Activated effector memory CD4-positive, alpha-beta T cell treated with Interleukin-2 at 50 U/mL for 16 hours (primary cell): Measurements from ENCODE around the gene HSPA13.
"Not testable (repeated sequence)": the region's sequence is repeated elsewhere in the genome, so short reads cannot be mapped to it uniquely, and the experiment has no call there.

Experiments used
- DNase-seq: peaks from one replicate; pipeline ENCODE4 v3.0.0-alpha.2; 2020

The HSPA13 gene, protein sequence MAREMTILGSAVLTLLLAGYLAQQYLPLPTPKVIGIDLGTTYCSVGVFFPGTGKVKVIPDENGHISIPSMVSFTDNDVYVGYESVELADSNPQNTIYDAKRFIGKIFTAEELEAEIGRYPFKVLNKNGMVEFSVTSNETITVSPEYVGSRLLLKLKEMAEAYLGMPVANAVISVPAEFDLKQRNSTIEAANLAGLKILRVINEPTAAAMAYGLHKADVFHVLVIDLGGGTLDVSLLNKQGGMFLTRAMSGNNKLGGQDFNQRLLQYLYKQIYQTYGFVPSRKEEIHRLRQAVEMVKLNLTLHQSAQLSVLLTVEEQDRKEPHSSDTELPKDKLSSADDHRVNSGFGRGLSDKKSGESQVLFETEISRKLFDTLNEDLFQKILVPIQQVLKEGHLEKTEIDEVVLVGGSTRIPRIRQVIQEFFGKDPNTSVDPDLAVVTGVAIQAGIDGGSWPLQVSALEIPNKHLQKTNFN

GRCh38 chr21:14382835-14383595, at the start of gene HSPA13:
Gene HSPA13, minus strand, starts transcription at chr21:14383146. Its CDS starts 27 bp downstream, at chr21:14383119.
- DNase-seq, result peak; percentile 99

DNA sequence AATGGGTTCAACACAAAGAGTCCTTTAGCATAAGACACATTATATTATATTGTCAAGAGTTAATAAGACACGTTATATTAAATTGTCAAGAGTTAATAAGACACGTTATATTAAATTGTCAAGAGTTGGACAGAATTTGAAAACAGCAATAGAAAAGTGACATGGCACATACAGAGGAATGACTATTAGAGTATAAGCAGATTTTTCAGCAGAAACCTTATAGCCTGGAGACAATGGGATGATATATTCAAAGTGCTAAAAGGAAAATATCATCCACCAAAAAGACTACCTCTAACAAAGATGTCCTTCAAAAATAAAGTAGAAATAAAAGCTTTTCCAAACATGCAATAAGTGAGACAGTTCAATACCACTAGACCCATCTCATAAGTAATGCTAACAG, 36.0 kb upstream of the HSPA13 start:
- DNase-seq, result no peak

DNA sequence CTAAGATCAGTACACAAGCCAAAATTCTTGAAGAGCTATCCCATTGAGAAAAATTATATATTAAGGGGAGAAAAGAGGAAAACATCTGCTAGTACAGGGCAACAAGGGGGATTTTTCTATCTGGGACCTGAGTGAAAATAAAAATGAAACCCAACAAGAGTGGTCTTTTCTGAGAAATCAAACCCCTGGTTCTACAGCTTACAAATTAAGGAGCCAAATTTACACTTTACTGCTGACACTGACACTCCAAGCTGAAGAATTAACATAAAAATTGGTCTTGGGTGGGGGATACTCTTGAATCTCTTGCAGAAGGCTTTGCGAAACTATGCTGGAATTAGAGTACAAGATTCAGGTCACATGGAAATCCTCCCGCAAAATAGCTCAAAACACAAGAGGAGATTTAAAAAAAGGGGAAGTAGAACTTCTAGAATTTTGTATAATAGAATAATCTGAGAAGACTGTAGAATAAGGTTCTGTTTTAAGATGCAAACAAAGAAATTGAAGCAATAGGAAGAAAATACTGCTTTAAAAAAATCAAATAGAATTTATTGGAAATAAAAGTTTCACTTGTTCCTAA, 32.1 kb upstream of the HSPA13 start:
- no peak for DNase-seq

- no peak for DNase-seq
Observed at GRCh38 chr21:14405962-14406361, 23.0 kb upstream of the HSPA13 start.

DNA sequence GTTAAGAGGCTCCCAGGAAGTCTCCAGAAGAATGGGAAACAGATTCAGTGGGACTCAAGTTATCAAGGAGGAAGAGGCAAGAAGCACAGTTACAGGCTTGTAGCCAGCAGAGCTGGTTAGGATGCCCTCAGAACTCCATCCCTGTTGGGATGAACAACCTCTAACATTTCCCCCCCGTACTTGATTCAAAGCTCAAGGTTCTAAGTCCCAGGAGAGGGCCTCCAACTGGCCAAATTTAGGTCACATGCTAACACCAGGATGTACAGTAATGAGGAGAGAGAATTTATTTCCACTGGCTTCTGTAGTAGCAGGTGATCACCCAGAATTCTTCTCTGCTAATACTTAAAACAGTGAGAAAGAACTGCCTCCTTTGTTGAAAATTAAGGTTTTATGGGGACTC, 22.3 kb upstream of the HSPA13 start:
- no peak for DNase-seq

DNA sequence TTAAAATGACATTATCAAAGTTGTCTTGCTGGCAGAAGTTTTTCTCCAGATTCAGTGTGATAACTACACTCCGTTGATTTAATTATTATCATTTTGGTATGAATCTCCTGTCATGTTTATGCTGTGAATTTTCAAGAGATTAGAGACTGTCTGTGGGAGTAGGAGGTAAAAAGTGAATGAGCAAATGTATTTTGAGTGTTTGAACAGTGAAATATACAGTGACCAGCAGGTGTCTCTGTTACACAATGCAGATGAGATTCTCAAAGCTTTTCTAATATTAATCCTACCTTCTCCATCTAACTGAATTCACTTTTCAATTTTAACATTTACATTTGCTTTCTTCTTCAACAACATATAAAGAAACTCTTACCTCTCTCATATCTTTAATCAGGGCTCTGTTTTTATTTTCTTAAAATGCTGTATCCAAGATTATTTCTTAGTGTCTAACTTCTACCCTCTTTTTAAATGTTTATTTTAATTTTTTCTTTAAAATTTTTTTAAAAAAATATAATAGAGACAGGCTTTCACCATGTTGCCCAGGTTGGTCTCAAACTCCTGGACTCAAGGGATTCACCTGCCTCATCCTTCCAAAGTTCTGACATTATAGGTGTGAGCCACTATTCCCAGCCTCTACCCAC, 20.9 kb upstream of the HSPA13 start:
- no peak for DNase-seq

DNA sequence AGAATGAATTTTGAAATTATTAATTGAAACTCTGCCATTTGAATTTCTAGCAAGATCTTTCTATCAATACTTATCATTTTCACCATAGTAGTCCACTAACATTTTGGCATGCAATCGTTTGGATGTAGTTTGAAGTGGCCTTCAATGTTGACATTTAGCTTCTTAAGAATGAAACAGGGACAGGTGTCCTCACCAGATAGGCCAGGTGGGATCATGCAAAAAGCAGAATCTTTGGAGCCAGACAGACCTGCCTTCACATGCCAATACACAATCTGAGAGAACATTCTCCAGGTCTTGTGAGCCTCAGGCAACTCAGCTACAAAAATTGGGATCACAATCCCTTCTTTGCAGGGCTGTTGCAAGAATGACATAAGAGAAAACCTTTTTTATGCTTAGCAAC, 18.3 kb upstream of the HSPA13 start:
- DNase-seq, result no peak

DNA sequence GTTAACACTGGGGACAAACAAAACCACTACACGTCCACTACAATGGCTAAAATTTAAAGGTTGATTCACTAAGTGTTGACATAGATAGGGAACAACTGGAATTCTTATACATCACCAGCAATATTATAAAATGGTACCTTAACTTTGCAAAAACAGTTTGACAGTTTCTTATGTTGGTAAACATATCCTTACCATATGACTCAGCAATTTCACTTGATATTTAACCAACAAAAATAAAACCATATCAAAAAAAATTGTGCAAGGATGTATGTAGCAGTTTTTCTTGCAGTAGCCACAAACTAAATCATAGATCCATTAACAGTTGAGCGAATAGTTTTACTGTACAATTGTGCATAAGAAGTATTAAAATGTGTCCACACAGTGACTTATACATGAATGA, 5.3 kb upstream of the HSPA13 start:
- no peak for DNase-seq

DNA sequence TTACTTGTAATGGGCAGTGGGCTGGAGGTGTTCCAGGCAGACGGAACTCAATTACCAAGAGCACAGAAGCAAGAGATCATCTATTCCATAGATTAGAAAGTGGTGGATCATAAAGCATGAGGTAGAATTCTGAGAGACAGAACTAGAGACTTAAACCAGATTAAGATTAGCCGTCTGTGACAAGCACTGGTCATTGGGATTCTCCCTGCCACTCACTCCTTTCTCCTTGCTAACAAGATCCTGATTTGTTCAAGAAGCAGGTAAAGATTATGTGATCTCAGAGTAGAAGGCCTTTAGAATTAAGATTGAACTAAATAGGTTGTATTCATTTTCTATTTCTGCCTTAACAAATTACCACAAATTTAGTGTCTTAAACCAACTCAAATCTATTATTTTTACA, 1.5 kb upstream of the HSPA13 start:
- DNase-seq, result no peak

- DNase-seq, result no peak
Observed at GRCh38 chr21:14383596-14384180, 742 bp upstream of the HSPA13 start.

DNA sequence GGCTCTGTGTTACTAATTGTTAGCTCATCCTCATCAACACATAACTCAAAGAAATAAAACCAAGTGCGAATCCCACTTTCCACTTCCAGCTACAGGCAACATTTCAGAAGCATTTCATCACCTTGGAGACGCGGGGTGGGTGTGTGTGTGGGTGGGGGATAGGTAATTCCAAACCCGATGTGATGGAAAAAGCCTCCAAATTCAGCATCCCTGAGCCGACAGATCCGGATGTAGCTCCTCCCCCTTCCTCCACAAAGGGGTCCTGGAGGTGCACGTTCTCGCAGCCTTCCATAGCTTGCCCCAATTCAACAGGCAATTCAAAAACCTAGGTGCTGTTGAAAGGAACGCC, 486 bp downstream of the HSPA13 start:
- DNase-seq, result no peak

DNA sequence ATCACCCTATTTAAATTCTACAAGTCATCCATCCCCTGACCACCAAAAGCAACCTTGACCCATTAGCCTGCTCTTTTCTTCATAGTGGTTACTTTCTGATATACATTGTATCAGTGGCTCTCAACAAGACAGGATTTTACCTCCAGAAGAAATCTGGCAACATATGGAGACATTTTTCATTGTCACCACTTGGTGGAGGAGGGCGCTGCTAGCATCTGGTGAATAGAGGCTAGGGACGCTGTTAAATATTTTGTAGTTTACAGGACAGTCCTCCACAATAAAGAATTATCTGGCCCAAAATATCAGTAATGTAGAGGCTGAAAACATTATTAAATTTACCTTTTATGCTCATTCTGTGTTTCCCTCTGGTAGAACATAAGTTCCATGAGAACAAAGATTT, 6.1 kb downstream of the HSPA13 start:
- DNase-seq, result no peak

- no peak for DNase-seq
Observed at GRCh38 chr21:14366998-14367397, 15.9 kb downstream of the HSPA13 start.

- no peak for DNase-seq
Observed at GRCh38 chr21:14361958-14362357, 21.0 kb downstream of the HSPA13 start.

GRCh38 chr21:14358775-14359174, 24.2 kb downstream of the HSPA13 start:
- DNase-seq, result no peak

- no peak for DNase-seq
Observed at GRCh38 chr21:14356746-14357145, 26.2 kb downstream of the HSPA13 start.

DNA sequence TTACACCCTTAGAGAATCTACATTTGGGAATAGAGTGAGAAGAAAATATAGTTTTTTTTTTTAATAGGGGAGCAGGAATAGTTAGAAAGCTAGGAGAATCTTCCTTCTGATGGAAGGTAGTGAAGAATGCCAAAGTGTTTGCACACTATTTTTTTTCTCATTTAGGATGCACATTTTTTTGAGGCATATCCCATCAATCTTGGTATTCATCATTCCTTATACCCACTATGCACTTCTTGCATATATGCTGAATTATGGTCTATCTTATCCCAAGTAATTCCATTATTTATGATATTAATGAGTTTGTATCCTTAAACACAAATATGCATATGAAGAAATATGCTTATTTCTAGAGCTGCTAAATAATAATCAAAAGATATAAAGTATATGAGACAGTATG, 28.4 kb downstream of the HSPA13 start:
- DNase-seq, result no peak

DNA sequence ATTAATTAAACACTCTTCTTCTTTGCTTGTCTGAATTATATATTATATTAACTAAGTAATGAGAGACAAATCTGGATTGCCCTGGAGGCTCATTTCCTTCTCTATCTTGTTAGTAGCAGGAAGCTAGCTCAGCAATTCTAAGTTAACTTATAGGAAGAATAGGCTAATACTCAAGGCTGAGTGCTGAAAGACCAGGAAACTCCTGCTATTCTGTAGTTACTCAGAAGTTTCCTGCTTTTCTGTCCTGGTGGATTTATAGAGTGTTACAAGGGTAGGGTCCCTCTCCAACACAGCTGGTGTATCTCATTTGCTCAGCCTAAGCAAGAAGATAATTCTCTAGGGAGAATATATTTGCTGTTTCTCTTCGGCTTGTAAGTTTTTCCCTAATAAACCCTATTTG, 29.2 kb downstream of the HSPA13 start:
- no peak for DNase-seq

DNA sequence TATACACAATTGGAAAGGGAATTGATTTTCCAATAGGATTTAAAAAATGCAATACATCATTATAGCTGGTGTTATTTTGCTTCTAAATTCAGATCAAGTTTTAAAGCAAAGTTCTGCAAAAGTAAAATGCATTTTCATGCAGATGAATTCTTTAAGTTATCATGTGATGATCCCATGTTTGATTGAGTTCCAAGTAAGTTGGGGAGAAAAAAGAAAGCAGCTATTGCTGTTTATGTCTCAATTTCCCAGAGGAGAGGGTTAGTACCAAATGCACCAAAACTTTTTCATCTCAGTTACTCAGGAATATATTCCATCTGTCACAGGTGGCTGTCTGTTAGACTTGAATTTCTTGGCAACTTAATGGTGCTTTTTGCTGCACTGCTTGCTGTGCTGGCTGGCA, 29.7 kb downstream of the HSPA13 start:
- no peak for DNase-seq

- not testable (repeated sequence) for DNase-seq
Observed at GRCh38 chr21:14327346-14327745, 55.6 kb downstream of the HSPA13 start.

GRCh38 chr21:14325595-14325994, 57.4 kb downstream of the HSPA13 start:
- DNase-seq, result no peak
